SHP77 (cell line): ENCODE results near the gene ABLIM2.

Source experiments
- DNase-seq, 2 experiments: peaks; one replicate each; lab custom pipeline; 2025; lab: John Stamatoyannopoulos, UW

ABLIM2 gene

GRCh38 chr4:8047837-8048678 is 110.6 kb downstream of the ABLIM2 start:
- no peak for DNase-seq

GRCh38 chr4:8046925-8047541 is 111.6 kb downstream of the ABLIM2 start:
- peak; percentile 38 to 51 for DNase-seq

- peak; percentile 8 to 52 for DNase-seq
These were observed 112.7 kb downstream of the ABLIM2 start for GRCh38 chr4:8045909-8046308.

- DNase-seq = peak; percentile 88 to 90
These were observed 113.9 kb downstream of the ABLIM2 start for GRCh38 chr4:8044699-8045098.

GRCh38 chr4:8044244-8044643 is 114.4 kb downstream of the ABLIM2 start:
- DNase-seq = no peak

GRCh38 chr4:8043596-8043995 is 115.0 kb downstream of the ABLIM2 start:
- no peak for DNase-seq

GRCh38 chr4:8041868-8042267 is 116.7 kb downstream of the ABLIM2 start:
- no peak for DNase-seq

GRCh38 chr4:8041172-8041571 is 117.4 kb downstream of the ABLIM2 start:
- no peak for DNase-seq

GRCh38 chr4:8040607-8041006 is 118.0 kb downstream of the ABLIM2 start:
- no peak for DNase-seq

GRCh38 chr4:8039853-8040252 is 118.8 kb downstream of the ABLIM2 start:
- DNase-seq = no peak

GRCh38 chr4:8039290-8039689 is 119.3 kb downstream of the ABLIM2 start:
- DNase-seq = peak; percentile 44 to 53

GRCh38 chr4:8038719-8039251 is 119.8 kb downstream of the ABLIM2 start:
- peak; percentile 68 to 72 for DNase-seq

GRCh38 chr4:8038083-8038482 is 120.5 kb downstream of the ABLIM2 start:
- no peak for DNase-seq

GRCh38 chr4:8037150-8037769 is 121.4 kb downstream of the ABLIM2 start:
- no peak for DNase-seq

GRCh38 chr4:8035371-8035780 is 123.2 kb downstream of the ABLIM2 start:
- DNase-seq = no peak

- no peak for DNase-seq
These were observed 124.6 kb downstream of the ABLIM2 start for GRCh38 chr4:8033829-8034528.

GRCh38 chr4:8033067-8033755 is 125.4 kb downstream of the ABLIM2 start:
- no peak for DNase-seq

- no peak for DNase-seq
These were observed 126.2 kb downstream of the ABLIM2 start for GRCh38 chr4:8032381-8032780.

GRCh38 chr4:8030121-8030781 is 128.4 kb downstream of the ABLIM2 start:
- no peak for DNase-seq

- DNase-seq = peak in 1 of 2 experiments; percentile 18
These were observed 128.9 kb downstream of the ABLIM2 start for GRCh38 chr4:8029689-8030088.
